GM19328 (cell line): ENCODE measurements around the gene ZDHHC14.

ENCODE experiments used
- ATAC-seq: cut with Tn5 transposase; IDR thresholded peaks from one replicate; pipeline ENCODE4 v1.9.1; 2021; ENCODE audit warnings: mild to moderate bottlenecking, moderate library complexity; ENCODE audit not compliant: unreplicated experiment

ZDHHC14 gene

GRCh38 chr6:157635388-157636244 lies 254.6 kb downstream of the ZDHHC14 start:
- ATAC-seq: no peak

GRCh38 chr6:157637516-157637915 lies 256.5 kb downstream of the ZDHHC14 start:
- no peak for ATAC-seq

GRCh38 chr6:157637941-157638662 lies 257.1 kb downstream of the ZDHHC14 start:
- ATAC-seq: no peak

GRCh38 chr6:157638779-157639178 lies 257.8 kb downstream of the ZDHHC14 start:
- no peak for ATAC-seq

- ATAC-seq: no peak
Observed at GRCh38 chr6:157640746-157641451, 259.9 kb downstream of the ZDHHC14 start.

- no peak for ATAC-seq
Observed at GRCh38 chr6:157641837-157642236, 260.8 kb downstream of the ZDHHC14 start.

GRCh38 chr6:157642736-157643135 lies 261.7 kb downstream of the ZDHHC14 start:
- no peak for ATAC-seq

- no peak for ATAC-seq
Observed at GRCh38 chr6:157644043-157644810, 263.2 kb downstream of the ZDHHC14 start.

GRCh38 chr6:157645201-157645795 lies 264.3 kb downstream of the ZDHHC14 start:
- ATAC-seq: no peak

GRCh38 chr6:157646012-157646411 lies 265.0 kb downstream of the ZDHHC14 start:
- no peak for ATAC-seq

GRCh38 chr6:157647261-157647915 lies 266.4 kb downstream of the ZDHHC14 start:
- ATAC-seq: no peak

- ATAC-seq: no peak
Observed at GRCh38 chr6:157648561-157648960, 267.6 kb downstream of the ZDHHC14 start.

- no peak for ATAC-seq
Observed at GRCh38 chr6:157649311-157650260, 268.6 kb downstream of the ZDHHC14 start.

- ATAC-seq: no peak
Observed at GRCh38 chr6:157650261-157650640, 269.3 kb downstream of the ZDHHC14 start.

- ATAC-seq: no peak
Observed at GRCh38 chr6:157650801-157651200, 269.8 kb downstream of the ZDHHC14 start.

- no peak for ATAC-seq
Observed at GRCh38 chr6:157651731-157652490, 270.9 kb downstream of the ZDHHC14 start.

- no peak for ATAC-seq
Observed at GRCh38 chr6:157652601-157653363, 271.8 kb downstream of the ZDHHC14 start.
